GM23338 (cell line): ENCODE results near the gene HHAT. TPM values are rescaled to one million over a fixed set of nuclear protein-coding genes. Genes with fewer than 3 reads are reported as not detected.

Experiments used
- ATAC-seq: fragments of 200-7000 bp; cut with Tn5 transposase; 3 replicates; pipeline ENCODE4 v1.9.1; 2020
- DNase-seq: peaks from one replicate; pipeline ENCODE4 v3.0.0-alpha.2; 2015; ENCODE audit warnings: low spot score
- H2AFZ ChIP-seq: fragments of 200-600 bp; sonication (generic); 2 replicates; pipeline ENCODE4 v1.8.0; 2016; ENCODE audit warnings: antibody characterized with exemption, mild to moderate bottlenecking, moderate library complexity
- H3F3A ChIP-seq: fragments of 200-600 bp; sonication (generic); replicated peaks from 2 replicates; pipeline ENCODE4 v1.8.0; 2017; ENCODE audit warnings: antibody characterized with exemption, mixed run types, low read depth
- H3K27ac ChIP-seq: fragments of 200-600 bp; sonication (generic); 2 replicates; pipeline ENCODE4 v1.6.1; 2016; ENCODE audit warnings: low read depth
- H3K27me3 ChIP-seq: fragments of 200-600 bp; sonication (generic); 2 replicates; pipeline ENCODE4 v1.8.0; 2016; ENCODE audit warnings: mild to moderate bottlenecking, mixed run types, moderate library complexity; ENCODE audit not compliant: insufficient read depth
- H3K36me3 ChIP-seq: fragments of 200-600 bp; sonication (generic); 2 replicates; pipeline ENCODE4 v1.8.0; 2016; ENCODE audit warnings: mild to moderate bottlenecking; ENCODE audit not compliant: insufficient read depth
- H3K4me1 ChIP-seq: fragments of 200-600 bp; sonication (generic); 2 replicates; pipeline ENCODE4 v1.8.0; 2016; ENCODE audit warnings: mild to moderate bottlenecking, moderate library complexity; ENCODE audit not compliant: insufficient read depth
- H3K4me2 ChIP-seq: fragments of 200-600 bp; sonication (generic); 2 replicates; pipeline ENCODE4 v1.7.1; 2017; ENCODE audit warnings: mixed run types
- H3K4me3 ChIP-seq: fragments of 200-600 bp; sonication (generic); 2 replicates; pipeline ENCODE4 v1.6.1; 2016; ENCODE audit warnings: mixed run types
- H3K79me2 ChIP-seq: fragments of 200-600 bp; sonication (generic); replicated peaks from 2 replicates; pipeline ENCODE4 v1.8.0; 2017; ENCODE audit warnings: mild to moderate bottlenecking; ENCODE audit not compliant: insufficient read depth
- H3K9me2 ChIP-seq: fragments of 200-600 bp; sonication (generic); 2 replicates; pipeline ENCODE4 v1.8.0; 2017; ENCODE audit not compliant: insufficient read depth
- H4K20me1 ChIP-seq: fragments of 200-600 bp; sonication (generic); replicated peaks from 2 replicates; pipeline ENCODE4 v1.8.0; 2017; ENCODE audit warnings: mild to moderate bottlenecking; ENCODE audit not compliant: insufficient read depth
- H3K27ac Mint-ChIP-seq: 2 replicates; pipeline ENCODE4 v1.8.0; 2020; ENCODE audit warnings: inconsistent platforms, mild to moderate bottlenecking, moderate library complexity, mixed read lengths
- H3K27me3 Mint-ChIP-seq: 3 replicates; pipeline ENCODE4 v1.8.0; 2022; ENCODE audit warnings: low read depth, mild to moderate bottlenecking, moderate library complexity, mixed read lengths, inconsistent platforms; ENCODE audit not compliant: insufficient read depth, poor library complexity
- H3K36me3 Mint-ChIP-seq: 3 replicates; pipeline ENCODE4 v1.8.0; 2021; ENCODE audit warnings: low read depth, mild to moderate bottlenecking, inconsistent platforms, moderate library complexity, mixed read lengths
- H3K4me1 Mint-ChIP-seq: 3 replicates; pipeline ENCODE4 v1.8.0; 2020; ENCODE audit warnings: mild to moderate bottlenecking, inconsistent platforms, mixed read lengths
- H3K4me3 Mint-ChIP-seq: 3 replicates; pipeline ENCODE4 v1.8.0; 2021; ENCODE audit warnings: moderate library complexity, mild to moderate bottlenecking, inconsistent platforms, mixed read lengths
- H3K9me3 Mint-ChIP-seq: 3 replicates; pipeline ENCODE4 v1.8.0; 2020; ENCODE audit warnings: moderate library complexity, mild to moderate bottlenecking, inconsistent platforms, mixed read lengths
- CREB1 ChIP-seq: fragments of 250-450 bp; sonication (Bioruptor Pico); IDR thresholded peaks from 2 replicates; pipeline ENCODE4 v1.5.0; 2020; ENCODE audit warnings: low read depth, mild to moderate bottlenecking, moderate library complexity
- EZH2 ChIP-seq: fragments of 200-600 bp; sonication (generic); IDR thresholded peaks from one replicate; pipeline ENCODE4 v1.8.0; 2017; ENCODE audit warnings: antibody characterized with exemption, mild to moderate bottlenecking, low read depth; ENCODE audit not compliant: unreplicated experiment
- EZH2phosphoT487 ChIP-seq: fragments of 200-600 bp; sonication (generic); IDR thresholded peaks from one replicate; pipeline ENCODE4 v1.8.1; 2018; ENCODE audit warnings: antibody characterized with exemption; ENCODE audit not compliant: unreplicated experiment
- JUNB ChIP-seq: IDR thresholded peaks from one replicate; pipeline ENCODE4 v1.6.1; 2016; ENCODE audit warnings: antibody characterized with exemption; ENCODE audit not compliant: unreplicated experiment
- NANOG ChIP-seq: IDR thresholded peaks from 2 replicates; pipeline ENCODE4 v1.6.1; 2016; ENCODE audit warnings: antibody characterized with exemption, borderline replicate concordance
- POLR2AphosphoS5 ChIP-seq: IDR thresholded peaks from 2 replicates; pipeline ENCODE4 v1.6.1; 2016; ENCODE audit warnings: antibody characterized with exemption, low read depth
- REST ChIP-seq: IDR thresholded peaks from one replicate; pipeline ENCODE4 v1.6.1; 2018; ENCODE audit warnings: antibody characterized with exemption; ENCODE audit not compliant: unreplicated experiment
- ZNF114 ChIP-seq: fragments of 250-450 bp; sonication (Bioruptor Pico); IDR thresholded peaks from 2 replicates; pipeline ENCODE4 v1.5.0; 2020; ENCODE audit warnings: mild to moderate bottlenecking, moderate library complexity
- ZNF331 ChIP-seq: fragments of 250-450 bp; sonication (Bioruptor Pico); IDR thresholded peaks from 2 replicates; pipeline ENCODE4 v1.5.0; 2020; ENCODE audit warnings: low read depth, mild to moderate bottlenecking, moderate library complexity
- ZNF462 ChIP-seq: fragments of 250-450 bp; sonication (Bioruptor Pico); IDR thresholded peaks from 2 replicates; pipeline ENCODE4 v1.5.0; 2020; ENCODE audit warnings: mild to moderate bottlenecking, moderate library complexity
- polyA plus RNA-seq: library from polyadenylated mRNA; unstranded; fragments of >200 nt; fragmentation: Nextera tagmentation; extraction: Ambion mirVana; gene quantifications from 2 replicates; pipeline ENCODE4 v1.2.1, GENCODE V29; 2016
- total RNA-seq: library from RNA; depleted of rRNA; stranded (reverse); fragments of >200 nt; shearing (Covaris generic); gene quantifications from 2 replicates; pipeline ENCODE4 v1.2.3, GENCODE V29; 2014

Gene HHAT
- total and polyA plus RNA-seq, 2 experiments from 2014 or later, result 0.11 to 0.66 TPM

GRCh38 chr1:210654176-210654981, 325.7 kb downstream of the HHAT start:
- Histone ChIP-seq H3K9me2 (no peaks in the 10 kb centered on the region), H4K20me1 (no peaks in the 10 kb centered on the region), H3K4me1 (no peaks in the 10 kb centered on the region), H2AFZ (no peak overlapping the region), H3K79me2 (no peaks in the 10 kb centered on the region), H3K4me2 (no peak overlapping the region), H3K4me3 (no peak overlapping the region), H3F3A (no peaks in the 10 kb centered on the region), H3K27ac (no peak overlapping the region), H3K27me3 (no peaks in the 10 kb centered on the region), H3K36me3 (no peaks in the 10 kb centered on the region)
- H3K27me3 Mint-ChIP-seq, result peaks cover 3% of the 10 kb centered on the region
- H3K4me1 Mint-ChIP-seq, result peaks cover 8% of the 10 kb centered on the region; the same call in 2 of the 3 replicates
- no peak for ATAC-seq
- DNase-seq, result no peak
- TF ChIP-seq ZNF462 (CRISPR knock-in tag) (no peak), EZH2phosphoT487 (no peak), ZNF331 (CRISPR knock-in tag) (no peak), NANOG (no peak), ZNF114 (CRISPR knock-in tag) (no peak), CREB1 (CRISPR knock-in tag) (no peak), JUNB (no peak), POLR2AphosphoS5 (no peak), EZH2 (no peak), REST (no peak)
- H3K36me3 Mint-ChIP-seq, result no peaks in the 10 kb centered on the region
- H3K4me3 Mint-ChIP-seq, result no peak overlapping the region
- no peak overlapping the region for H3K27ac Mint-ChIP-seq
- peaks cover 4% of the 10 kb centered on the region for H3K9me3 Mint-ChIP-seq
